Ascending aorta (tissue), 2 donors: ENCODE measurements around the gene GPC6. TPM values are rescaled to one million over a fixed set of nuclear protein-coding genes. Genes with fewer than 3 reads are reported as not detected.

ENCODE experiments used
- DNase-seq, 2 donors: peaks; one replicate each; pipeline ENCODE4 v3.0.0-alpha.2; 2019; ENCODE audit warnings: low spot score in 2 of 2
- H3K27ac ChIP-seq, 2 donors: fragments of 200-600 bp; sonication (generic); one replicate each; pipeline ENCODE4 v1.5.1; 2016 to 2017; ENCODE audit warnings: mild to moderate bottlenecking in 1 of 2
- H3K27me3 ChIP-seq: fragments of 200-600 bp; sonication (generic); one replicate; pipeline ENCODE4 v1.5.1; 2017
- H3K36me3 ChIP-seq, 2 donors: fragments of 200-600 bp; sonication (generic); one replicate each; pipeline ENCODE4 v1.5.1; 2016
- H3K4me1 ChIP-seq, 2 donors: fragments of 200-600 bp; sonication (generic); one replicate each; pipeline ENCODE4 v1.5.1; 2016 to 2017; ENCODE audit warnings: mild to moderate bottlenecking in 1 of 2
- H3K4me3 ChIP-seq, 2 donors: fragments of 200-600 bp; sonication (generic); one replicate each; pipeline ENCODE4 v1.5.1; 2016 to 2017; ENCODE audit warnings: mild to moderate bottlenecking in 1 of 2
- H3K9me3 ChIP-seq, 2 donors: fragments of 200-600 bp; sonication (generic); one replicate each; pipeline ENCODE4 v1.5.1; 2016
- intact Hi-C: fragments of 100-400 bp; cut with DNase I; formaldehyde crosslinking; loops from one replicate; pipeline ENCODE4 v1.15.1; 2023
- total RNA-seq: library from RNA; depleted of rRNA; stranded (reverse); fragments of >200 nt; gene quantifications from one replicate; pipeline ENCODE4 v1.1.0, GENCODE V29; 2016
- TF ChIP-seq, protein P1 (sequence below), 3 experiments: fragments of 200-600 bp in 2 of 3; fragments of 450-650 bp in 1 of 3; sonication (generic) in 2 of 3; IDR thresholded peaks; one replicate each; pipeline ENCODE4 v1.5.1; 2016 to 2019; ENCODE audit warnings: antibody characterized with exemption in 3 of 3, mild to moderate bottlenecking in 1 of 3, moderate library complexity in 1 of 3

The GPC6 gene
- total RNA-seq, 1 donor from 2014 or later = 23.2 TPM

DNA sequence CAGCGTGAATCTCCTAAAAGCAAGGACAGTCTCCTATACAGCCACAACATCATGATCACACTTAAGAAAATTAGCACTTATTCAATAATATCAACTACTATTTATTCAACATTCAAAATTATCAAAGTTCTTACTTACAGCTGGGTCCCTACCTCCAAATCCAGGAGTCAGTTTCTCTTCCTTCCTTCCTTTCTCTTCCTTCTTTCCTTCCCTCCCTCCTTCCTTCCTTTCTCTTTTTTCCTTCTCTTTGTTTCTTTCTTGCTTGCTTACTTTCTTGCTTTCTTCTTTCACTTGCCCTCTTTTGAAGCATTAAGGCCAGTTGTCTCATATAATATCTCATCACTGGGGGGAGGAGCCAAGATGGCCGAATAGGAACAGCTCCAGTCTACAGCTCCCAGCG is 1145.2 kb downstream of the GPC6 start:
- H3K36me3 ChIP-seq = no peaks in the 10 kb centered on the region
- intact Hi-C loops = no loop called here
- DNase-seq = no peak
- H3K9me3 ChIP-seq = no peaks in the 10 kb centered on the region
- H3K4me1 ChIP-seq = no peaks in the 10 kb centered on the region
- H3K4me3 ChIP-seq = no peak overlapping the region
- H3K27me3 ChIP-seq = no peaks in the 10 kb centered on the region
- TF ChIP-seq, protein P1, sequence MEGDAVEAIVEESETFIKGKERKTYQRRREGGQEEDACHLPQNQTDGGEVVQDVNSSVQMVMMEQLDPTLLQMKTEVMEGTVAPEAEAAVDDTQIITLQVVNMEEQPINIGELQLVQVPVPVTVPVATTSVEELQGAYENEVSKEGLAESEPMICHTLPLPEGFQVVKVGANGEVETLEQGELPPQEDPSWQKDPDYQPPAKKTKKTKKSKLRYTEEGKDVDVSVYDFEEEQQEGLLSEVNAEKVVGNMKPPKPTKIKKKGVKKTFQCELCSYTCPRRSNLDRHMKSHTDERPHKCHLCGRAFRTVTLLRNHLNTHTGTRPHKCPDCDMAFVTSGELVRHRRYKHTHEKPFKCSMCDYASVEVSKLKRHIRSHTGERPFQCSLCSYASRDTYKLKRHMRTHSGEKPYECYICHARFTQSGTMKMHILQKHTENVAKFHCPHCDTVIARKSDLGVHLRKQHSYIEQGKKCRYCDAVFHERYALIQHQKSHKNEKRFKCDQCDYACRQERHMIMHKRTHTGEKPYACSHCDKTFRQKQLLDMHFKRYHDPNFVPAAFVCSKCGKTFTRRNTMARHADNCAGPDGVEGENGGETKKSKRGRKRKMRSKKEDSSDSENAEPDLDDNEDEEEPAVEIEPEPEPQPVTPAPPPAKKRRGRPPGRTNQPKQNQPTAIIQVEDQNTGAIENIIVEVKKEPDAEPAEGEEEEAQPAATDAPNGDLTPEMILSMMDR (IDR thresholded peaks at IDR 0.05) = no peak
- no peak overlapping the region for H3K27ac ChIP-seq

DNA sequence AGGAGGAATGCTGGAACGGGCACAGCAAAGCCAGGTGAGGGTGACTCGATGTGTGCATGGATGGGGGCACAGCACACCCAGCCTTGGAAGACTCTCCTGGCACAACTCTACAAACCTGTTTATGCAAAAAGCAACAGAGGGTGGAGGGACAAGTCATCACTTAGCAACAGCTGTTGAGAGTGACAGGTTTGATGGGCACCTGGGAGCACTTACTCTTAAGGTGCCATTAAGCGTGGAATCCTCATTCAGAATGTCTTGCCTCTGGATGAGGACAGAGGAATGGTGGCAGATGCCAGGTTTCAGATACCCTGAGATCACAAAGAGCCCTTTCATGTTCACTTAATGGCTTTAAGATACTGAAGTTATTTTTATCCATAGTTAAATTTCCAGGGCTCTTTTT is 1155.9 kb downstream of the GPC6 start:
- no peaks in the 10 kb centered on the region for H3K4me1 ChIP-seq
- no peaks in the 10 kb centered on the region for H3K27me3 ChIP-seq
- no peaks in the 10 kb centered on the region for H3K9me3 ChIP-seq
- no peak overlapping the region for H3K27ac ChIP-seq
- TF ChIP-seq, protein P1 (IDR thresholded peaks at IDR 0.05) = no peak
- H3K36me3 ChIP-seq = no peaks in the 10 kb centered on the region
- intact Hi-C loops = no loop called here
- no peak overlapping the region for H3K4me3 ChIP-seq
- DNase-seq = no peak

DNA sequence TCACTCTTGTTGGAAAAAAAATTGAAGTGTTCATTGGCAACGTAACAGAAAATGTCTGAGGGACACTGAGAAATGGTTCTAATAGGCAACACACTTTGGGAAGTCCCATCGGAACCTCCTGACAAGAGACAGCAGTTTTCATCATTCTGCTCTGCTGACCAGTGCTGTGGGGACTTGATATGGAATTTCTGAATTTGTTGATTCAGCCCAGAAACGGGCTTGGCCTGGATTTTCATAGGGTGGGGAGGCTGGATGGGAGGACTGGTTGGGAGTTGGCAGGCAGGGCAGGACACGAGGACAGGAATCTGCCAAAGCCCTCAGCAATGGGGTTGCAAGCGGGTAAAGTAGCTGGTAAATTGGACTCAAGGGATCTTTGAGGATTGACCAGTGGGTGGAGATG is 1156.4 kb downstream of the GPC6 start:
- intact Hi-C loops = no loop called here
- no peak overlapping the region for H3K27ac ChIP-seq
- H3K4me3 ChIP-seq = no peak overlapping the region
- TF ChIP-seq, protein P1 (IDR thresholded peaks at IDR 0.05) = no peak
- H3K9me3 ChIP-seq = no peaks in the 10 kb centered on the region
- H3K4me1 ChIP-seq = no peaks in the 10 kb centered on the region
- no peaks in the 10 kb centered on the region for H3K36me3 ChIP-seq
- DNase-seq = no peak
- no peaks in the 10 kb centered on the region for H3K27me3 ChIP-seq

DNA sequence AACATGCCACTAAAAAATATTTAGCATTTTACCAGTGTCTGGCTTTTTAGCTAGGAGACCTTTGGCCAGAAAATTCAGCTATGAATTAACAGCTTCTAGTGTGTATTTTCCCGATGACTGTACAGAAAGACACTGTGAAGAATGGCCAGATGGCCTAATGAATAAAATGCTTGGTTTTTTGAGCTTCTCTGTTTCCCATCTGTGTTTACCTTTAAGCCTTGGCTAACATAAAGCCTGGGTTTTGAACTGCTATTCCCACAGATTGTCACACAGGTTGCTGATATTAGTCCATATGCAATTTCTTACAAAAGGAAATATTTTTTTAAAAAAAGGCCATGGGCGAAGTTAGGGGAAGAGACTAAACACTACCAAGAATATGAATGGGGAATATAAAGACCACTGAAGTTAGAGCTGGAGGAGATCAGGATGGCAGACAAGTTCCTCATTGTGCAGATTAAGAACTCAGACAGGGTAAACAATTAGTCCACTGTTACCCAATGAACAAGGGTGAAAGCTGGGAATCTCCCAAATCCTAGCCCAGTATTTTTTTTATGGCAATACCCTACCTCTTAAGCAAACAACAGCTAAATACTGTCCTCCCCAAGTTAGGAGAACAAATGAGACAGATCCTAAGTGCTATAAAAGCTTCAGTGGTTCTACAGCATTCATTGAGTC is 1157.8 kb downstream of the GPC6 start:
- Histone ChIP-seq H3K9me3 (no peaks in the 10 kb centered on the region), H3K27me3 (no peaks in the 10 kb centered on the region), H3K27ac (no peak overlapping the region), H3K4me3 (no peak overlapping the region), H3K36me3 (no peaks in the 10 kb centered on the region), H3K4me1 (no peaks in the 10 kb centered on the region)
- no peak for DNase-seq
- intact Hi-C loops = no loop called here
- TF ChIP-seq, protein P1 (IDR thresholded peaks at IDR 0.05) = no peak

DNA sequence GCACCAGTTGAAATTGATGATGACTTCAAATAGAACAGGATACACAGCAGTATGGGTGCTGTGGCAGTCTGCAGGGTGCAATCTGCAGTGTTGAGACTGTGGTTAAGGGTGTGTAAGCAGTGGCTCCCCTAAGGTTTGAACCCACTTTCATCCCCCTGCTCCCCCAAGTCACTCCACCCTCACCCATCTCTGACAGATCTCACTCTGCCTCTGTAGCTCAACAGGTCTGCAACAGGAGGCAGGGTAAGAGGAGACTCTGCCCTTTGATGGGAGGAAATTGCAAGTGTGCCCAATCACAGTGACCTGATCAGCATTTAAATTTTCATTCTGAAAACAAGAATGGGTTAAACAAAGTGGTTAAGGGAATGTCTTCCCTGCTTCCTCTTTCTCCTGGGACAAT is 1160.4 kb downstream of the GPC6 start:
- no peaks in the 10 kb centered on the region for H3K4me1 ChIP-seq
- no peaks in the 10 kb centered on the region for H3K36me3 ChIP-seq
- H3K4me3 ChIP-seq = no peak overlapping the region
- H3K27ac ChIP-seq = no peak overlapping the region
- TF ChIP-seq, protein P1 (IDR thresholded peaks at IDR 0.05) = no peak
- no peaks in the 10 kb centered on the region for H3K9me3 ChIP-seq
- no peak for DNase-seq
- no peaks in the 10 kb centered on the region for H3K27me3 ChIP-seq
- intact Hi-C loops = no loop called here
